ENCODE results near the gene BMPER. TPM values are rescaled to one million over a fixed set of nuclear protein-coding genes. Genes with fewer than 3 reads are reported as not detected.

The BMPER gene
- total RNA-seq, 1 donor from 2014 or later, result 5.2 TPM

DNA sequence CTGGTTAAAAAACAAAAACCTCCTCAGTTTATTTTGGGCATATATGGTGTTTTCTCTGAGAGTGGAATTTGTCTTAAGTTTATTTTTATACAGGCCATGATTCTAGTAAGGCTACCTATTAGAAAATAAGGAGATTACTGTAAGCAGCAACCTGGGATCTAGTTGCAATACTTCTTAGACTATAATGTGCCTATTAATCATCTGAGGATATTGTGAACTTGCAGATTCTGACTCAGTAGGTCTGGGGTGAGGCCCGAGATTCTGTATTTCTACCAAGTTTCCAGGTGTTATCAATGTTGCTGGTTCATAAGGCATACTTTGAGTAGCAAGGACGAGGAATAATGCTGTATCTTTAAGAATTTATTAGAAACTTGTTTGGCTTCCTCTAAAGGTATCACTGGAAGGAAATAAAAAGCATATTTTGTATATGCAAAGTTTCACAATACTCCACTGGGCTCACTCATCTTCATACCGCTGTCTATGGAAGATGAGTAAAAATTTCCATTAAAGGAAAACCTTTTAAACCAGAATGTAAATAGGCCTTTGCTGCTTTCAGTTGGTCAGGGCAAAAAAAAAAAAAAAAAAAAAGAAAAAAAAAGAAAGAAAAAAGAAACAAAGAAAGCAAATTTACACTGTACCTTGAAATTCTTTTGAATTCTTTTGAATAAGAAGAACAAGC lies 105.8 kb downstream of the BMPER start:
- Histone ChIP-seq H3K9me3 (no peaks in the 10 kb centered on the region), H3K4me3 (no peak overlapping the region), H3K27me3 (no peaks in the 10 kb centered on the region), H3K4me1 (no peaks in the 10 kb centered on the region), H3K27ac (no peak overlapping the region), H3K36me3 (no peaks in the 10 kb centered on the region)
- DNase-seq (ENCODE audit: extremely low spot score in 2 of 2), result no peak
- TF ChIP-seq, protein P1, sequence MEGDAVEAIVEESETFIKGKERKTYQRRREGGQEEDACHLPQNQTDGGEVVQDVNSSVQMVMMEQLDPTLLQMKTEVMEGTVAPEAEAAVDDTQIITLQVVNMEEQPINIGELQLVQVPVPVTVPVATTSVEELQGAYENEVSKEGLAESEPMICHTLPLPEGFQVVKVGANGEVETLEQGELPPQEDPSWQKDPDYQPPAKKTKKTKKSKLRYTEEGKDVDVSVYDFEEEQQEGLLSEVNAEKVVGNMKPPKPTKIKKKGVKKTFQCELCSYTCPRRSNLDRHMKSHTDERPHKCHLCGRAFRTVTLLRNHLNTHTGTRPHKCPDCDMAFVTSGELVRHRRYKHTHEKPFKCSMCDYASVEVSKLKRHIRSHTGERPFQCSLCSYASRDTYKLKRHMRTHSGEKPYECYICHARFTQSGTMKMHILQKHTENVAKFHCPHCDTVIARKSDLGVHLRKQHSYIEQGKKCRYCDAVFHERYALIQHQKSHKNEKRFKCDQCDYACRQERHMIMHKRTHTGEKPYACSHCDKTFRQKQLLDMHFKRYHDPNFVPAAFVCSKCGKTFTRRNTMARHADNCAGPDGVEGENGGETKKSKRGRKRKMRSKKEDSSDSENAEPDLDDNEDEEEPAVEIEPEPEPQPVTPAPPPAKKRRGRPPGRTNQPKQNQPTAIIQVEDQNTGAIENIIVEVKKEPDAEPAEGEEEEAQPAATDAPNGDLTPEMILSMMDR (IDR thresholded peaks at IDR 0.05), result no peak
- TF ChIP-seq POLR2AphosphoS5 (IDR thresholded peaks at IDR 0.05; ENCODE audit: insufficient read depth in 1 of 2, low read depth in 1 of 2) (no peak), POLR2A (IDR thresholded peaks at IDR 0.05) (no peak)
- intact Hi-C loops (cut with DNase I), result no loop called here

DNA sequence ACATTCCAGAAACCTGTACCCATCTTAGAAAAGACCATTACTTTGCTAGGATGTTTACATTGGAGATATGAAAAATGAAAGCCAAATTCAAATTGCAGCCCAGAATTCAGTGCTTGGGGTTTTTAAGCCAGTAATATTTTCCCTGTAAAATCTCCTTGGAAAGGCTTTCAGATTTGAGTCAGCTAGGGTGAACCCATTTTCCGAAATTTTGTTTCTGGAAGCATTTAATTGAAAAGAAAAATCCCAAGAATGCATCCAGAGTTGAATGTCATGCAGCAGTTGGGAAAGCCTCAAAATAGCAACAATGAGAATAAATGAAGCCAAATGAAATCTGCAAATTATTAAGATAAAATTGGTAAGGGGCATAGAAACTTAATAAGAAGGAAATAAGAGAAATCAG lies 106.4 kb downstream of the BMPER start:
- DNase-seq (ENCODE audit: extremely low spot score in 2 of 2), result no peak
- H3K27me3 ChIP-seq, result no peaks in the 10 kb centered on the region
- TF ChIP-seq POLR2AphosphoS5 (IDR thresholded peaks at IDR 0.05; ENCODE audit: insufficient read depth in 1 of 2, low read depth in 1 of 2), result no peak
- TF ChIP-seq, protein P1 (IDR thresholded peaks at IDR 0.05), result no peak
- no peak for TF ChIP-seq POLR2A (IDR thresholded peaks at IDR 0.05)
- H3K36me3 ChIP-seq, result no peaks in the 10 kb centered on the region
- H3K4me1 ChIP-seq, result no peaks in the 10 kb centered on the region
- intact Hi-C loops (cut with DNase I), result no loop called here
- H3K27ac ChIP-seq, result no peak overlapping the region
- H3K9me3 ChIP-seq, result no peaks in the 10 kb centered on the region
- no peak overlapping the region for H3K4me3 ChIP-seq

DNA sequence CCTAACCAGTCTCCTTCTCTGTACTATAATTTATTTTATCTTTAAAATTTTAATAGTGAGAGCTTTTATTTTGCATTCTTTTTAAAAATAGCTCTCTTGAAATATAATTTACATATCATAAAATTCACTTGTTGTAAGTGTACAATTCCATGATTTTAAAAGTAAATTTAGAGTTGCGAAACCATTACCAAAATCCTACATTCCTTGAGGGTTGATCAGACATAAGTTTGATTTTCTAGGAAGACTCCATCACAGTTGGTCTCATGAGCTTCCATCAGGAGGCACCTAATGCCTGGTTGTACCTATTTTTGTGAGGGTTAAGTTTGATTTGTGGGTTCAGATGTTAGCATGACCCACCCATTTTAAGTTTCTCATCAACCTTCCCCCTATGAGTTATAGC lies 108.1 kb downstream of the BMPER start:
- Histone ChIP-seq H3K36me3 (no peaks in the 10 kb centered on the region), H3K4me1 (no peaks in the 10 kb centered on the region), H3K9me3 (no peaks in the 10 kb centered on the region), H3K27me3 (no peaks in the 10 kb centered on the region), H3K27ac (no peak overlapping the region), H3K4me3 (no peak overlapping the region)
- TF ChIP-seq, protein P1 (IDR thresholded peaks at IDR 0.05), result no peak
- no peak for TF ChIP-seq POLR2AphosphoS5 (IDR thresholded peaks at IDR 0.05; ENCODE audit: insufficient read depth in 1 of 2, low read depth in 1 of 2)
- no peak for TF ChIP-seq POLR2A (IDR thresholded peaks at IDR 0.05)
- intact Hi-C loops (cut with DNase I), result no loop called here
- DNase-seq (ENCODE audit: extremely low spot score in 2 of 2), result no peak

DNA sequence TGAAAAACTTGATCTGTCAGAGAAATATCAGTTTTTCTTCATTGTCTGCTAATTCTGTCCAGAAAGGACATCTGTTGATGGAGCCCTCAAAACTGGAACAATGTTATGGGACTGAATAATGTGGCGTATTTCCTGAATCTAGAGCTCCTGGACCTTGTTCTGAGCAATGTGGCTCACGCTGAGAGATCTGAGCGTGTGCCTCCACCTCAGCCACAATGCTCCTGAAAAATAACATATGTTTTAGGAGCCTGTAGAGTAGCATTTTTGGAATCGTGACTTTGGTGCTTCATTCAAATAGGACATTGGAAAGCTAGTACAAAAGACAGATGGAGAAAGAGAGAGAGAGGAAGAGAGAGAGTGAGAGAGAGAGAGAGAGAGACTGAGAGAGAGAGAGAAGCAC lies 110.3 kb downstream of the BMPER start:
- Histone ChIP-seq H3K4me3 (no peak overlapping the region), H3K27ac (no peak overlapping the region), H3K27me3 (no peaks in the 10 kb centered on the region), H3K4me1 (no peaks in the 10 kb centered on the region), H3K9me3 (no peaks in the 10 kb centered on the region), H3K36me3 (no peaks in the 10 kb centered on the region)
- intact Hi-C loops (cut with DNase I), result no loop called here
- TF ChIP-seq, protein P1 (IDR thresholded peaks at IDR 0.05), result no peak
- TF ChIP-seq POLR2A (IDR thresholded peaks at IDR 0.05) (no peak), POLR2AphosphoS5 (IDR thresholded peaks at IDR 0.05; ENCODE audit: insufficient read depth in 1 of 2, low read depth in 1 of 2) (no peak)
- DNase-seq (ENCODE audit: extremely low spot score in 2 of 2), result no peak

DNA sequence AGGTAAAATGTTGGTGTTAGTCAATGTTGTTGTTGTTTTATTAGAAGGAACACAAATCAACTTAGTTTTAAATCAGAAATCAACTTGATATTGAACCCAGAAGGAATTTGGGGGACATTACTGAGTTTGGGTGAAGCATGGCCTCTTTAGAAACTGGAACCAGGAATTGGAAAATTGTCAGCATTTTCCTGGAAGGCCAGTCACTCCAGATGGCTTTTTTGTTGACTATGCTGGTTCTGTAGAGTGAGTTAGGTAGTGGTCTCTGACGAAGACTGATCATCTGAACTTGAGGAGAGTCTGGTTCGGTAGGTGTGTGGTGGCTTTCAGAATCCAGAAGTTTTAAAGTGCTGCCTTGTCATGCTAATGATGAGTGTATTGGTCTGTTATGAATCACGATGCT lies 111.5 kb downstream of the BMPER start:
- intact Hi-C loops (cut with DNase I), result no loop called here
- H3K36me3 ChIP-seq, result no peaks in the 10 kb centered on the region
- H3K27me3 ChIP-seq, result no peaks in the 10 kb centered on the region

More for the DNA sequence above, 111.5 kb downstream of the BMPER start:
- no peaks in the 10 kb centered on the region for H3K9me3 ChIP-seq
- no peaks in the 10 kb centered on the region for H3K4me1 ChIP-seq
- no peak overlapping the region for H3K27ac ChIP-seq
- no peak for TF ChIP-seq POLR2AphosphoS5 (IDR thresholded peaks at IDR 0.05; ENCODE audit: insufficient read depth in 1 of 2, low read depth in 1 of 2)
- TF ChIP-seq, protein P1 (IDR thresholded peaks at IDR 0.05), result no peak
- TF ChIP-seq POLR2A (IDR thresholded peaks at IDR 0.05), result no peak
- DNase-seq (ENCODE audit: extremely low spot score in 2 of 2), result no peak
- H3K4me3 ChIP-seq, result no peak overlapping the region

All from vagina (tissue), 2 donors.